ENCODE measurements around the gene RNF113A. TPM values are rescaled to one million over a fixed set of nuclear protein-coding genes. Genes with fewer than 3 reads are reported as not detected.
A peak's percentile ranks its signal among the peaks of the same experiment; 100 is the strongest.

Gene RNF113A
- total and polyA plus RNA-seq, 2 of the 8 experiments (the other 6 are each of a cell fraction or from before 2014, with no cell fraction given) = 10.3 to 14.2 TPM

- TF ChIP-seq, protein P1, sequence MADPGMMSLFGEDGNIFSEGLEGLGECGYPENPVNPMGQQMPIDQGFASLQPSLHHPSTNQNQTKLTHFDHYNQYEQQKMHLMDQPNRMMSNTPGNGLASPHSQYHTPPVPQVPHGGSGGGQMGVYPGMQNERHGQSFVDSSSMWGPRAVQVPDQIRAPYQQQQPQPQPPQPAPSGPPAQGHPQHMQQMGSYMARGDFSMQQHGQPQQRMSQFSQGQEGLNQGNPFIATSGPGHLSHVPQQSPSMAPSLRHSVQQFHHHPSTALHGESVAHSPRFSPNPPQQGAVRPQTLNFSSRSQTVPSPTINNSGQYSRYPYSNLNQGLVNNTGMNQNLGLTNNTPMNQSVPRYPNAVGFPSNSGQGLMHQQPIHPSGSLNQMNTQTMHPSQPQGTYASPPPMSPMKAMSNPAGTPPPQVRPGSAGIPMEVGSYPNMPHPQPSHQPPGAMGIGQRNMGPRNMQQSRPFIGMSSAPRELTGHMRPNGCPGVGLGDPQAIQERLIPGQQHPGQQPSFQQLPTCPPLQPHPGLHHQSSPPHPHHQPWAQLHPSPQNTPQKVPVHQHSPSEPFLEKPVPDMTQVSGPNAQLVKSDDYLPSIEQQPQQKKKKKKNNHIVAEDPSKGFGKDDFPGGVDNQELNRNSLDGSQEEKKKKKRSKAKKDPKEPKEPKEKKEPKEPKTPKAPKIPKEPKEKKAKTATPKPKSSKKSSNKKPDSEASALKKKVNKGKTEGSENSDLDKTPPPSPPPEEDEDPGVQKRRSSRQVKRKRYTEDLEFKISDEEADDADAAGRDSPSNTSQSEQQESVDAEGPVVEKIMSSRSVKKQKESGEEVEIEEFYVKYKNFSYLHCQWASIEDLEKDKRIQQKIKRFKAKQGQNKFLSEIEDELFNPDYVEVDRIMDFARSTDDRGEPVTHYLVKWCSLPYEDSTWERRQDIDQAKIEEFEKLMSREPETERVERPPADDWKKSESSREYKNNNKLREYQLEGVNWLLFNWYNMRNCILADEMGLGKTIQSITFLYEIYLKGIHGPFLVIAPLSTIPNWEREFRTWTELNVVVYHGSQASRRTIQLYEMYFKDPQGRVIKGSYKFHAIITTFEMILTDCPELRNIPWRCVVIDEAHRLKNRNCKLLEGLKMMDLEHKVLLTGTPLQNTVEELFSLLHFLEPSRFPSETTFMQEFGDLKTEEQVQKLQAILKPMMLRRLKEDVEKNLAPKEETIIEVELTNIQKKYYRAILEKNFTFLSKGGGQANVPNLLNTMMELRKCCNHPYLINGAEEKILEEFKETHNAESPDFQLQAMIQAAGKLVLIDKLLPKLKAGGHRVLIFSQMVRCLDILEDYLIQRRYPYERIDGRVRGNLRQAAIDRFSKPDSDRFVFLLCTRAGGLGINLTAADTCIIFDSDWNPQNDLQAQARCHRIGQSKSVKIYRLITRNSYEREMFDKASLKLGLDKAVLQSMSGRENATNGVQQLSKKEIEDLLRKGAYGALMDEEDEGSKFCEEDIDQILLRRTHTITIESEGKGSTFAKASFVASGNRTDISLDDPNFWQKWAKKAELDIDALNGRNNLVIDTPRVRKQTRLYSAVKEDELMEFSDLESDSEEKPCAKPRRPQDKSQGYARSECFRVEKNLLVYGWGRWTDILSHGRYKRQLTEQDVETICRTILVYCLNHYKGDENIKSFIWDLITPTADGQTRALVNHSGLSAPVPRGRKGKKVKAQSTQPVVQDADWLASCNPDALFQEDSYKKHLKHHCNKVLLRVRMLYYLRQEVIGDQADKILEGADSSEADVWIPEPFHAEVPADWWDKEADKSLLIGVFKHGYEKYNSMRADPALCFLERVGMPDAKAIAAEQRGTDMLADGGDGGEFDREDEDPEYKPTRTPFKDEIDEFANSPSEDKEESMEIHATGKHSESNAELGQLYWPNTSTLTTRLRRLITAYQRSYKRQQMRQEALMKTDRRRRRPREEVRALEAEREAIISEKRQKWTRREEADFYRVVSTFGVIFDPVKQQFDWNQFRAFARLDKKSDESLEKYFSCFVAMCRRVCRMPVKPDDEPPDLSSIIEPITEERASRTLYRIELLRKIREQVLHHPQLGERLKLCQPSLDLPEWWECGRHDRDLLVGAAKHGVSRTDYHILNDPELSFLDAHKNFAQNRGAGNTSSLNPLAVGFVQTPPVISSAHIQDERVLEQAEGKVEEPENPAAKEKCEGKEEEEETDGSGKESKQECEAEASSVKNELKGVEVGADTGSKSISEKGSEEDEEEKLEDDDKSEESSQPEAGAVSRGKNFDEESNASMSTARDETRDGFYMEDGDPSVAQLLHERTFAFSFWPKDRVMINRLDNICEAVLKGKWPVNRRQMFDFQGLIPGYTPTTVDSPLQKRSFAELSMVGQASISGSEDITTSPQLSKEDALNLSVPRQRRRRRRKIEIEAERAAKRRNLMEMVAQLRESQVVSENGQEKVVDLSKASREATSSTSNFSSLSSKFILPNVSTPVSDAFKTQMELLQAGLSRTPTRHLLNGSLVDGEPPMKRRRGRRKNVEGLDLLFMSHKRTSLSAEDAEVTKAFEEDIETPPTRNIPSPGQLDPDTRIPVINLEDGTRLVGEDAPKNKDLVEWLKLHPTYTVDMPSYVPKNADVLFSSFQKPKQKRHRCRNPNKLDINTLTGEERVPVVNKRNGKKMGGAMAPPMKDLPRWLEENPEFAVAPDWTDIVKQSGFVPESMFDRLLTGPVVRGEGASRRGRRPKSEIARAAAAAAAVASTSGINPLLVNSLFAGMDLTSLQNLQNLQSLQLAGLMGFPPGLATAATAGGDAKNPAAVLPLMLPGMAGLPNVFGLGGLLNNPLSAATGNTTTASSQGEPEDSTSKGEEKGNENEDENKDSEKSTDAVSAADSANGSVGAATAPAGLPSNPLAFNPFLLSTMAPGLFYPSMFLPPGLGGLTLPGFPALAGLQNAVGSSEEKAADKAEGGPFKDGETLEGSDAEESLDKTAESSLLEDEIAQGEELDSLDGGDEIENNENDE (IDR thresholded peaks at IDR 0.05; ENCODE audit: insufficient replicate concordance, low read length) = no peak
- no peak for TF ChIP-seq SUZ12 (IDR thresholded peaks at IDR 0.05; ENCODE audit: low read length)
- no peak for TF ChIP-seq SAP30 (IDR thresholded peaks at IDR 0.05; ENCODE audit: insufficient read depth, insufficient replicate concordance, low read length)
- TF ChIP-seq YY1 (IDR thresholded peaks at IDR 0.05; ENCODE audit: low read depth, low read length) = no peak
- no peak for TF ChIP-seq CBX5 (IDR thresholded peaks at IDR 0.05; ENCODE audit: low read depth, low read length)
- TF ChIP-seq SIX5 (IDR thresholded peaks at IDR 0.05; ENCODE audit: low read depth, low read length) = 0 out of 2 replicates have a peak, but pooled peaks have one; percentile 11
- no peak for TF ChIP-seq KDM5A (IDR thresholded peaks at IDR 0.05; ENCODE audit: low read length)
- peak; percentile 77 for TF ChIP-seq TAF1 (IDR thresholded peaks at IDR 0.05; ENCODE audit: low read depth, low read length)
- no peak for TF ChIP-seq CBX8 (IDR thresholded peaks at IDR 0.05; ENCODE audit: borderline replicate concordance, low read depth, low read length)
- TF ChIP-seq CTBP2 (IDR thresholded peaks at IDR 0.05; ENCODE audit: borderline replicate concordance, insufficient read depth, insufficient read length, low read length) = no peak
Observed at GRCh38 chrX:119871599-119872395, at the start of gene RNF113A, which contains the start of gene NDUFA1 (continued).

All from H1 (cell line).